Measurements from ENCODE around the gene RFX8. TPM values are rescaled to one million over a fixed set of nuclear protein-coding genes. Genes with fewer than 3 reads are reported as not detected.

Gene RFX8
- total and polyA plus RNA-seq, 10 of the 15 experiments (the other 5 are each of a cell fraction or from before 2014, with no cell fraction given): 0.19 TPM; not detected in 9

GRCh38 chr2:101518578-101519492, 43.9 kb upstream of the RFX8 start:
- WGBS (ENCODE audit: insufficient coverage, insufficient replicate concordance, low lambda C conversion rate, missing lambda C conversion rate): 38% methylated on average over 14 of the region's 16 CpGs
- H3K27me3 ChIP-seq (replicated peaks in 1 of 2; ENCODE audit: control insufficient read depth in 2 of 2, insufficient read depth in 2 of 2, low read length in 1 of 2): no peaks in the 10 kb centered on the region; a peak in 1 of 4 replicates
- H3K4me2 ChIP-seq (ENCODE audit: control insufficient read depth, insufficient read depth): no peak overlapping the region
- H3K9me3 ChIP-seq (replicated peaks; ENCODE audit: control insufficient read depth, insufficient read depth, low read length): no peaks in the 10 kb centered on the region
- no peak overlapping the region for H3K27ac ChIP-seq (ENCODE audit: control insufficient read depth, insufficient read depth)
- ATAC-seq (peak; percentile 38), DNase-seq (ENCODE audit: low read depth, low spot score) (no peak), FAIRE-seq (no peak)
- ChIA-PET CTCF (no interaction called here), POLR2A (no interaction called here), SMC1A (ENCODE audit: uncharacterized antibody, unreplicated experiment) (no interaction called here), RAD21 (ENCODE audit: unreplicated experiment) (interaction anchor here (0.5 to 0.9 kb wide), 3 partner anchors 187 to 722 kb away, joined by 3 to 4 read pairs (median 3); no protein-coding TSS in a partner anchor)
- TF ChIP-seq BCL11A (IDR thresholded peaks at IDR 0.05; ENCODE audit: low read depth, low read length) (no peak), CHD2 (IDR thresholded peaks at IDR 0.05; ENCODE audit: borderline replicate concordance, low read depth, low read length) (no peak), ZNF384 (IDR thresholded peaks at IDR 0.05; ENCODE audit: borderline replicate concordance, low read depth, low read length) (no peak), JUND (IDR thresholded peaks at IDR 0.05; ENCODE audit: low read depth, low read length) (no peak), RAD21 (IDR thresholded peaks at IDR 0.05; ENCODE audit: insufficient read depth, low read depth, low read length) (peak; percentile 39; the same call in 1 of the 2 replicates), MTA3 (IDR thresholded peaks at IDR 0.05; ENCODE audit: borderline replicate concordance, low read length) (no peak), CBX3 (IDR thresholded peaks at IDR 0.05; ENCODE audit: borderline replicate concordance, low read depth) (no peak), SIN3A (IDR thresholded peaks at IDR 0.05; ENCODE audit: low read depth, low read length) (no peak), CTCF (IDR thresholded peaks at IDR 0.05 in 2 of 3, conservative IDR thresholded peaks at IDR 0.05 in 1 of 3; ENCODE audit: control insufficient read depth in 2 of 3, extremely low read depth in 1 of 3, insufficient read depth in 1 of 3, low read depth in 3 of 3, low read length in 3 of 3) (peak in 1 of 3 experiments; percentile 29; a peak in 2 of 6 replicates)
- TF ChIP-seq, protein P1, sequence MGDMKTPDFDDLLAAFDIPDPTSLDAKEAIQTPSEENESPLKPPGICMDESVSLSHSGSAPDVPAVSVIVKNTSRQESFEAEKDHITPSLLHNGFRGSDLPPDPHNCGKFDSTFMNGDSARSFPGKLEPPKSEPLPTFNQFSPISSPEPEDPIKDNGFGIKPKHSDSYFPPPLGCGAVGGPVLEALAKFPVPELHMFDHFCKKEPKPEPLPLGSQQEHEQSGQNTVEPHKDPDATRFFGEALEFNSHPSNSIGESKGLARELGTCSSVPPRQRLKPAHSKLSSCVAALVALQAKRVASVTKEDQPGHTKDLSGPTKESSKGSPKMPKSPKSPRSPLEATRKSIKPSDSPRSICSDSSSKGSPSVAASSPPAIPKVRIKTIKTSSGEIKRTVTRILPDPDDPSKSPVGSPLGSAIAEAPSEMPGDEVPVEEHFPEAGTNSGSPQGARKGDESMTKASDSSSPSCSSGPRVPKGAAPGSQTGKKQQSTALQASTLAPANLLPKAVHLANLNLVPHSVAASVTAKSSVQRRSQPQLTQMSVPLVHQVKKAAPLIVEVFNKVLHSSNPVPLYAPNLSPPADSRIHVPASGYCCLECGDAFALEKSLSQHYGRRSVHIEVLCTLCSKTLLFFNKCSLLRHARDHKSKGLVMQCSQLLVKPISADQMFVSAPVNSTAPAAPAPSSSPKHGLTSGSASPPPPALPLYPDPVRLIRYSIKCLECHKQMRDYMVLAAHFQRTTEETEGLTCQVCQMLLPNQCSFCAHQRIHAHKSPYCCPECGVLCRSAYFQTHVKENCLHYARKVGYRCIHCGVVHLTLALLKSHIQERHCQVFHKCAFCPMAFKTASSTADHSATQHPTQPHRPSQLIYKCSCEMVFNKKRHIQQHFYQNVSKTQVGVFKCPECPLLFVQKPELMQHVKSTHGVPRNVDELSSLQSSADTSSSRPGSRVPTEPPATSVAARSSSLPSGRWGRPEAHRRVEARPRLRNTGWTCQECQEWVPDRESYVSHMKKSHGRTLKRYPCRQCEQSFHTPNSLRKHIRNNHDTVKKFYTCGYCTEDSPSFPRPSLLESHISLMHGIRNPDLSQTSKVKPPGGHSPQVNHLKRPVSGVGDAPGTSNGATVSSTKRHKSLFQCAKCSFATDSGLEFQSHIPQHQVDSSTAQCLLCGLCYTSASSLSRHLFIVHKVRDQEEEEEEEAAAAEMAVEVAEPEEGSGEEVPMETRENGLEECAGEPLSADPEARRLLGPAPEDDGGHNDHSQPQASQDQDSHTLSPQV (IDR thresholded peaks at IDR 0.05): no peak
- H3K4me3 ChIP-seq: no peak overlapping the region
- no peaks in the 10 kb centered on the region for H3K4me1 ChIP-seq (ENCODE audit: control insufficient read depth, insufficient read depth, low read length)
- H3K79me2 ChIP-seq (ENCODE audit: control insufficient read depth, insufficient read depth, low read length): no peaks in the 10 kb centered on the region
- H4K20me1 ChIP-seq (ENCODE audit: control insufficient read depth, insufficient read depth): no peaks in the 10 kb centered on the region
- H3K9ac ChIP-seq (ENCODE audit: control insufficient read depth, insufficient read depth, low read length): no peak overlapping the region
- H2AFZ ChIP-seq (ENCODE audit: control insufficient read depth, low read depth, low read length): no peak overlapping the region
- intact Hi-C loops (cut with micrococcal nuclease; ENCODE audit: unreplicated experiment) (no loop called here), in situ Hi-C loops (cut with MboI) (no loop called here)
- no TSS peak for BruUV-seq (replicated peaks)
- no peaks in the 10 kb centered on the region for H3K36me3 ChIP-seq (ENCODE audit: control insufficient read depth in 2 of 2, insufficient read depth in 2 of 2, low read length in 1 of 2)

Data from GM12878 (cell line).